Measurements from ENCODE around the gene ECSIT.
"Not testable (repeated sequence)": the region's sequence is repeated elsewhere in the genome, so short reads cannot be mapped to it uniquely, and the experiment has no call there.

GRCh38 chr19:11475343-11475742 lies 53.6 kb downstream of the ECSIT start:
- not testable (repeated sequence) for TF ChIP-seq POLR2A, CTCF (IDR thresholded peaks at IDR 0.05)
